ENCODE measurements around the gene MCRIP1. TPM values are rescaled to one million over a fixed set of nuclear protein-coding genes. Genes with fewer than 3 reads are reported as not detected.

Gene MCRIP1
- total RNA-seq, 1 experiment from 2014 or later: 35.6 TPM

DNA sequence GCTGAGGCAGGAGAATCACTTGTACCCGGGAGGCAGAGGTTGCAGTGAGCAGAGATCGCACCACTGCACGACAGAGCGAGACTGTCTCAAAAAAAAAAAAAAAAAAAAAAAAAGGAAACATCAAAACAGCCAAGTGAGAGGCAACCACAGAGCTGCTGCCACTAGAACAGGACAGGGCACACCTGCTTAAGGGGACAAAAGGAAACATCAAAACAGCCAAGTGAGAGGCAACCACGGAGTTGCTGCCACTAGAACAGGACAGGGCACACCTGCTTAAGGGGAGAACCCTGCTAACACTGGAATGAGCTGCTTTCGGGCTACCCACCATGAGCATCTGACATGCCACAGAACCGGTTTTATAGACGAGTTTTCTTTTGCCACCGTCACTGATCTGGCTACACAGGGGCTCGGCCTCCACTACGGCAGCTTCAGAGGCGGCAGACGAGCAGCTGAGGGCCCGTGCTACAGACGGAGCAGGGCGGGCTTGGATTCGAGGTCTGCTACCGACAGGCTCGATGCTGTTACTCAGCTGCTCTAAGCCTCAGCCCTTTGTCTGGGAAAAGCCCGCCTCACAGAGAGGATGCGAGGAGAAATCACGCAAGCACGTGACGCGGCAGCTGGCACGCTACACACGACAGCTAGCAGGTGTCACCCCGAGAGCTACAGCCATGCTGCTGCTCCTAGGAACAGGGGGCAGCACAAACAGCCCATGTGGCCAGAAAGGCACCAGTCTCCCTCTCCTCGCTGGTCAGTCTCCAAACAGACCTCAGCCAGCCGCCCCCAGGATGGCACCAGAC lies 25.3 kb upstream of the MCRIP1 start:
- H3K36me3 Mint-ChIP-seq (ENCODE audit: insufficient read depth, unreplicated experiment): peaks cover 84% of the 10 kb centered on the region
- peaks cover 32% of the 10 kb centered on the region for H3K4me1 Mint-ChIP-seq (ENCODE audit: insufficient read depth, unreplicated experiment)
- intact Hi-C loops (cut with micrococcal nuclease): no loop called here
- no peaks in the 10 kb centered on the region for H3K27me3 Mint-ChIP-seq (ENCODE audit: insufficient read depth, unreplicated experiment)
- no peaks in the 10 kb centered on the region for H3K9me3 Mint-ChIP-seq (ENCODE audit: unreplicated experiment)
- H3K27ac Mint-ChIP-seq (ENCODE audit: low read depth, unreplicated experiment): peak overlapping the region; percentile 27
- DNase-seq (ENCODE audit: unreplicated experiment): no peak
- H3K4me3 Mint-ChIP-seq (ENCODE audit: unreplicated experiment): peak overlapping the region; percentile 89
- ChIA-PET POLR2A (interaction anchor here (0.6 to 1.7 kb wide), 6 partner anchors 12 to 155 kb away, joined by 3 to 19 read pairs (median 6); partner anchors contain the start of genes ARHGDIA, MAFG and MRPL12), CTCF (interaction anchor here (0.5 to 0.9 kb wide), 2 partner anchors 123 to 129 kb away, joined by 3 to 4 read pairs; no protein-coding TSS in a partner anchor)
- BruUV-seq (replicated peaks): no TSS peak
- TF ChIP-seq, protein P1, sequence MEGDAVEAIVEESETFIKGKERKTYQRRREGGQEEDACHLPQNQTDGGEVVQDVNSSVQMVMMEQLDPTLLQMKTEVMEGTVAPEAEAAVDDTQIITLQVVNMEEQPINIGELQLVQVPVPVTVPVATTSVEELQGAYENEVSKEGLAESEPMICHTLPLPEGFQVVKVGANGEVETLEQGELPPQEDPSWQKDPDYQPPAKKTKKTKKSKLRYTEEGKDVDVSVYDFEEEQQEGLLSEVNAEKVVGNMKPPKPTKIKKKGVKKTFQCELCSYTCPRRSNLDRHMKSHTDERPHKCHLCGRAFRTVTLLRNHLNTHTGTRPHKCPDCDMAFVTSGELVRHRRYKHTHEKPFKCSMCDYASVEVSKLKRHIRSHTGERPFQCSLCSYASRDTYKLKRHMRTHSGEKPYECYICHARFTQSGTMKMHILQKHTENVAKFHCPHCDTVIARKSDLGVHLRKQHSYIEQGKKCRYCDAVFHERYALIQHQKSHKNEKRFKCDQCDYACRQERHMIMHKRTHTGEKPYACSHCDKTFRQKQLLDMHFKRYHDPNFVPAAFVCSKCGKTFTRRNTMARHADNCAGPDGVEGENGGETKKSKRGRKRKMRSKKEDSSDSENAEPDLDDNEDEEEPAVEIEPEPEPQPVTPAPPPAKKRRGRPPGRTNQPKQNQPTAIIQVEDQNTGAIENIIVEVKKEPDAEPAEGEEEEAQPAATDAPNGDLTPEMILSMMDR (IDR thresholded peaks at IDR 0.05; ENCODE audit: unreplicated experiment): no peak

- no peak overlapping the region for H3K4me3 Mint-ChIP-seq (ENCODE audit: unreplicated experiment)
Measured at GRCh38 chr17:81854974-81855774, 22.1 kb upstream of the MCRIP1 start.

GRCh38 chr17:81852237-81852636 lies 19.1 kb upstream of the MCRIP1 start:
- Mint-ChIP-seq H3K36me3 (ENCODE audit: insufficient read depth, unreplicated experiment) (peaks cover 99% of the 10 kb centered on the region), H3K9me3 (ENCODE audit: unreplicated experiment) (no peaks in the 10 kb centered on the region), H3K4me3 (ENCODE audit: unreplicated experiment) (no peak overlapping the region), H3K27ac (ENCODE audit: low read depth, unreplicated experiment) (no peak overlapping the region), H3K27me3 (ENCODE audit: insufficient read depth, unreplicated experiment) (no peaks in the 10 kb centered on the region), H3K4me1 (ENCODE audit: insufficient read depth, unreplicated experiment) (peaks cover 8% of the 10 kb centered on the region)
- CTCF ChIA-PET: interaction anchor here (1.0 kb wide), 1 partner anchor 163 kb away, joined by 3 read pairs; no protein-coding TSS in a partner anchor
- TF ChIP-seq, protein P1 (IDR thresholded peaks at IDR 0.05; ENCODE audit: unreplicated experiment): no peak
- DNase-seq (ENCODE audit: unreplicated experiment): no peak
- intact Hi-C loops (cut with micrococcal nuclease): no loop called here
- BruUV-seq (replicated peaks): no TSS peak
- POLR2A ChIA-PET: interaction anchor here (2.2 kb wide), 1 partner anchor 9 kb away, joined by 6 read pairs; no protein-coding TSS in a partner anchor

More at GRCh38 chr17:81854974-81855774, 22.1 kb upstream of the MCRIP1 start:
- ChIA-PET CTCF (interaction anchor here (0.8 to 1.3 kb wide), 3 partner anchors 12 to 120 kb away, joined by 3 to 5 read pairs (median 3); no protein-coding TSS in a partner anchor), POLR2A (interaction anchor here (0.7 to 2.4 kb wide), 8 partner anchors 11 to 631 kb away, joined by 3 to 9 read pairs (median 4); partner anchors contain the start of genes MCRIP1 and SLC25A10)
- no TSS peak for BruUV-seq (replicated peaks)
- intact Hi-C loops (cut with micrococcal nuclease): no loop called here
- TF ChIP-seq, protein P1 (IDR thresholded peaks at IDR 0.05; ENCODE audit: unreplicated experiment): peak; percentile 11
- Mint-ChIP-seq H3K27me3 (ENCODE audit: insufficient read depth, unreplicated experiment) (no peaks in the 10 kb centered on the region), H3K27ac (ENCODE audit: low read depth, unreplicated experiment) (peak overlapping the region; percentile 70), H3K36me3 (ENCODE audit: insufficient read depth, unreplicated experiment) (peaks cover 97% of the 10 kb centered on the region), H3K4me1 (ENCODE audit: insufficient read depth, unreplicated experiment) (peaks cover 23% of the 10 kb centered on the region), H3K9me3 (ENCODE audit: unreplicated experiment) (no peaks in the 10 kb centered on the region)
- DNase-seq (ENCODE audit: unreplicated experiment): peak; percentile 30

GRCh38 chr17:81851423-81851822 lies 18.3 kb upstream of the MCRIP1 start:
- Mint-ChIP-seq H3K4me1 (ENCODE audit: insufficient read depth, unreplicated experiment) (peaks cover 8% of the 10 kb centered on the region), H3K4me3 (ENCODE audit: unreplicated experiment) (no peak overlapping the region), H3K9me3 (ENCODE audit: unreplicated experiment) (no peaks in the 10 kb centered on the region), H3K27me3 (ENCODE audit: insufficient read depth, unreplicated experiment) (no peaks in the 10 kb centered on the region), H3K27ac (ENCODE audit: low read depth, unreplicated experiment) (no peak overlapping the region), H3K36me3 (ENCODE audit: insufficient read depth, unreplicated experiment) (peaks cover 99% of the 10 kb centered on the region)
- no TSS peak for BruUV-seq (replicated peaks)
- TF ChIP-seq, protein P1 (IDR thresholded peaks at IDR 0.05; ENCODE audit: unreplicated experiment): no peak
- intact Hi-C loops (cut with micrococcal nuclease): no loop called here
- ChIA-PET POLR2A (interaction anchor here (0.9 to 2.2 kb wide), 2 partner anchors 9 to 18 kb away, joined by 3 to 6 read pairs; no protein-coding TSS in a partner anchor), CTCF (no interaction called here)
- DNase-seq (ENCODE audit: unreplicated experiment): no peak

All from MCF 10A (cell line).